Measurements from ENCODE around the gene PRKAB1. TPM values are rescaled to one million over a fixed set of nuclear protein-coding genes. Genes with fewer than 3 reads are reported as not detected.
"Not testable (repeated sequence)": the region's sequence is repeated elsewhere in the genome, so short reads cannot be mapped to it uniquely, and the experiment has no call there.

PRKAB1 gene, protein sequence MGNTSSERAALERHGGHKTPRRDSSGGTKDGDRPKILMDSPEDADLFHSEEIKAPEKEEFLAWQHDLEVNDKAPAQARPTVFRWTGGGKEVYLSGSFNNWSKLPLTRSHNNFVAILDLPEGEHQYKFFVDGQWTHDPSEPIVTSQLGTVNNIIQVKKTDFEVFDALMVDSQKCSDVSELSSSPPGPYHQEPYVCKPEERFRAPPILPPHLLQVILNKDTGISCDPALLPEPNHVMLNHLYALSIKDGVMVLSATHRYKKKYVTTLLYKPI
- total RNA-seq, result 10 to 100 TPM; 18.2 to 63.7 TPM

GRCh38 chr12:119667577-119668323 is at the start of gene PRKAB1:
PRKAB1 (plus strand) TSS chr12:119668133; CDS start chr12:119668245, 112 bp downstream.
- Mint-ChIP-seq H3K36me3 (peaks cover 32 to 36% of the 10 kb centered on the region in 2 donors), H3K9me3 (peaks cover 0 to 4% of the 10 kb centered on the region in 2 donors), H3K27ac (peak within 1 kb of the TSS; percentile 94 to 100)
- DNase-seq (ENCODE audit: low spot score in 2 of 2) (peak; percentile 94 to 98), ATAC-seq (peak; percentile 94 to 96)

DNA sequence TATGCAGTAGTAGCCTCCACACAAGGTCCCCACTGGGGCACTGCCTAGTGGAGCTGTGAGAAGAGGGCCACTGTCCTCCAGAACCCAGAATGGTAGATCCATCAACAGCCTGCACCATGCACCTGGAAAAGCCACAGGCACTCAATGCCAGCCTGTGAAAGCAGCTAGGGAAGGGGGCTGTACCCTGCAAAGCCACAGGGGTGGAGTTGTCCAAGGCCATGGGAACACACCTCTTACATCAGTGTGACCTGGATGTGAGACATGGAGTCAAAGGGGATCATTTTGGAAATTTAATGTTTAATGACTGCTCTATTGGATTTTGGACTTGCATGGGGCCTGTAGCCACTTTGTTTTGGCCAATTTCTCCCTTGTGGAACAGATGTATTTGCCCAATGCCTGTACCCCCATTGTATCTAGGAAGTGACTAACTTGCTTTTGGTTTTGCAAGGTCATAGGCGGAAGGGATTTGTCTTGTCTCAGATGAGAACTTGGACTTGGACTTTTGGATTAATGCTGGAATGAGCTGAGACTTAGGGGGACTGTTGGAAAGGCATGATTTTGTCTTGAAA is 49.5 kb upstream of the PRKAB1 start:
- H3K36me3 Mint-ChIP-seq, result peaks cover 5 to 15% of the 10 kb centered on the region in 2 donors
- not testable (repeated sequence) for H3K27ac Mint-ChIP-seq; ATAC-seq; DNase-seq (ENCODE audit: low spot score in 2 of 2); H3K9me3 Mint-ChIP-seq

- H3K9me3 Mint-ChIP-seq, result peaks cover 5 to 9% of the 10 kb centered on the region in 2 donors
Measured at GRCh38 chr12:119620490-119620889, 47.4 kb upstream of the PRKAB1 start.

GRCh38 chr12:119621878-119622277 is 46.1 kb upstream of the PRKAB1 start:
- Mint-ChIP-seq H3K27ac (no peak overlapping the region), H3K9me3 (peaks cover 5 to 9% of the 10 kb centered on the region in 2 donors), H3K36me3 (peaks cover 5 to 15% of the 10 kb centered on the region in 2 donors)
- DNase-seq (ENCODE audit: low spot score in 2 of 2) (no peak), ATAC-seq (peak in 1 of 2 donors; percentile 87)

More at GRCh38 chr12:119620490-119620889, 47.4 kb upstream of the PRKAB1 start:
- ATAC-seq, result no peak
- Mint-ChIP-seq H3K36me3 (peaks cover 5 to 15% of the 10 kb centered on the region in 2 donors), H3K27ac (no peak overlapping the region)
- no peak for DNase-seq (ENCODE audit: low spot score in 2 of 2)

- no peaks in the 10 kb centered on the region for H3K9me3 Mint-ChIP-seq
Measured at GRCh38 chr12:119624966-119625365, 43.0 kb upstream of the PRKAB1 start.

GRCh38 chr12:119627019-119627643 is 40.8 kb upstream of the PRKAB1 start:
- DNase-seq (ENCODE audit: low spot score in 2 of 2), result no peak
- no peaks in the 10 kb centered on the region for H3K36me3 Mint-ChIP-seq
- H3K27ac Mint-ChIP-seq, result no peak overlapping the region
- H3K9me3 Mint-ChIP-seq, result no peaks in the 10 kb centered on the region
- no peak for ATAC-seq

More at GRCh38 chr12:119624966-119625365, 43.0 kb upstream of the PRKAB1 start:
- H3K36me3 Mint-ChIP-seq, result no peaks in the 10 kb centered on the region
- DNase-seq (ENCODE audit: low spot score in 2 of 2), result no peak
- no peak overlapping the region for H3K27ac Mint-ChIP-seq
- ATAC-seq, result no peak

- no peak overlapping the region for H3K27ac Mint-ChIP-seq
- H3K9me3 Mint-ChIP-seq, result no peaks in the 10 kb centered on the region
- no peaks in the 10 kb centered on the region for H3K36me3 Mint-ChIP-seq
- DNase-seq (ENCODE audit: low spot score in 2 of 2), result no peak
- no peak for ATAC-seq
Measured at GRCh38 chr12:119627686-119628085, 40.2 kb upstream of the PRKAB1 start.

GRCh38 chr12:119630223-119630780 is 37.6 kb upstream of the PRKAB1 start:
- Mint-ChIP-seq H3K27ac (no peak overlapping the region), H3K36me3 (no peaks in the 10 kb centered on the region), H3K9me3 (no peaks in the 10 kb centered on the region)
- DNase-seq (ENCODE audit: low spot score in 2 of 2) (no peak), ATAC-seq (no peak)

DNA sequence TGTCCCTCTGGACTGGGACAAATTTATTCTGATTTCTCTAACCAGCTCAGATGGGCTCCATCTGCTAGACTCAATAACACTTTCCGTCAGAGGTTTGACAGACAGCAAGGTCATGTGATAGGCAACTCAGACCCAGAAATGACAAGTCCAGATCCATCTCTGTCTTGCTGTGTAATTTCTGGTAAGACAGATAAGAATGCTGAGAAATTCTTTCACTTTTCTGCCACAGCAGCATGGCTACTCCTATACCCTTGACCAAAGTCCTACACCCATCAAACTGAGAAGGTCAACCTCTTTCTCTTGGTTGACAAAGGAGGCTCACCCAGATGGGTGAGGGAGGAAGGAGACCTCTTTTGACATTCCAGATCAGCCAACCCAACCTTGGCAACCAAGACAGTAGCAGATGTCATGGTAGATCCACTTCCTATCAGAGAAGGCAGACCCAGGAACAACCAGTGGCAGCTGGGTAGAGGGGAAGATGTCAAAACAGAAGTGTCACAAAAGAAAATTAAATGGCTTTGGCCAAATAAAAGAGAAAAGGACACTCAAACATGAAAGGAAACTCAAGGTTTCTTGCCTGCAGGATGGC is 36.9 kb upstream of the PRKAB1 start:
- H3K9me3 Mint-ChIP-seq, result no peaks in the 10 kb centered on the region
- no peak for DNase-seq (ENCODE audit: low spot score in 2 of 2)
- H3K27ac Mint-ChIP-seq, result no peak overlapping the region
- ATAC-seq, result no peak
- no peaks in the 10 kb centered on the region for H3K36me3 Mint-ChIP-seq

DNA sequence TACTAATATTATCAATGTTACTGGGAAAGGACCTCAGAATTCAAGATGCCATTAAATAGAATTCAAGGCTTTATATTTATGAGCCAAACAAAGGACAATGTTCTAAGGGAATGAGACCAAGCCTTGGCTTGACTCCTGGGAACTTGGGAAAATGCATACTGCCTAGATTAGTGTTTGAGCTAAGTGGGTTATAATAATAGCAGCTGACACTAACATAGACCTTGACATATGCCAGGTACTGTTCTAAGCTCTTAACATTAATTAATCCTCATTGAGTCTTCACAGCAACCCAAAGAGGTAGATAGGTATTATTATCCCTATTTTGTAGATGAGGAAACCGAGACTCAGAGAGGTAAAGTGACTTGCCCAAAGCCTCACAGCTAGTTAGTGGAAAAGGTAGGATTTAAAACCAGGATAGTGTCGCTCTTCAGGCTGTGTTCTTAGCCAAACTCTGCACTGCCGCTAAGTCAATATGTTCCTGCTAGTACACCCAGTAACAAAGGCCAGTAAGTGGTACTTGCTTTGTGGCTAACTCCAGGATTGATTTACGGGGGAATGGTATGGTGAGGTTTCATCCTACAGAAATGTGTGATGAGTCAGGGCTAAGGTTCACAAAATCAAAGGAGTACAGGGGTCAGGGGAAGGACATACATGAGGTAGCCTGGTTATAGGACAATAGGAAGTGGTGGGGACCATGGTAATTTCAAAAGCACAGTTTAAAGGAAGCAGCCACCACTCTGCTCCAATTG is 35.8 kb upstream of the PRKAB1 start:
- no peak for ATAC-seq
- Mint-ChIP-seq H3K36me3 (no peaks in the 10 kb centered on the region), H3K9me3 (no peaks in the 10 kb centered on the region), H3K27ac (no peak overlapping the region)
- DNase-seq (ENCODE audit: low spot score in 2 of 2), result no peak

DNA sequence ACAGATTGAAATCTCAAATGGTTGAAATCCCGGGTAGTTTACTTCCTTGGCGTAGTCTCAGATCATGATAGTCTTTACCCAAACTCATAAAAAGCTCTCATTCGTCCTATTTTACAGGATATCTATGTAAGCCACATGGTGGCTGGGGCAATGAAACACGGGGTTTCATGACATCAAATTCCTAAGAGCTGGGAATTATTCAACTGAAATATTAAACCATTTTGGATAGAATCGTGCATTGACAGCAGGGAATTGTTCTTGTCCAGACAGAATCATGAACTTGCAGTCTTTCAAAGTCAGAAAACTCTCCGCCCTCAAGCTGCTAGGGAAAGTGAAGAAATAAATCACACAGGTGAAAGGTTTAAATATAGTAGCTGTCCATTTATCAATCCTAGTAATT is 33.2 kb upstream of the PRKAB1 start:
- Mint-ChIP-seq H3K36me3 (no peaks in the 10 kb centered on the region), H3K9me3 (no peaks in the 10 kb centered on the region), H3K27ac (no peak overlapping the region)
- ATAC-seq (no peak), DNase-seq (ENCODE audit: low spot score in 2 of 2) (no peak)

DNA sequence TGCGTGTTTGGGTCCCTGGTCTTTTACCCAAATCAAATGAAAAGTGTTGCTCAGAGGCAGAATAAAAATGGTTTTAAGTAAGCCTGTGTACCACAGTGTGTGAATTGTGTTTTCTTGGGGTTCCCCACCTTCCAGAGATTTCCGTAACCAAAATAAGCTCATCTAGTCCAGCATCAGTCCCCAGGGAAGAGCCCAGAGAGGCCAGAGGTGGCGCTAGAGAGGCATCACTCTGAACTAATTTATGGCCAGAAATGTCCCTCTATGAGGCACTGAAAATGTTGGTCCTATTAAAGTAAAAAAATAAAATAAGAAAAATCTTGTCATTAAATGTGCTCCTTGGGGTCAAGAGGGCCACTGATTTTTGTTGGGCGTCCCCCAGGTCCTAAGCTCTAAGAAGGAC is 24.9 kb upstream of the PRKAB1 start:
- ATAC-seq (no peak), DNase-seq (ENCODE audit: low spot score in 2 of 2) (no peak)
- Mint-ChIP-seq H3K36me3 (no peaks in the 10 kb centered on the region), H3K27ac (no peak overlapping the region), H3K9me3 (peaks cover 0 to 6% of the 10 kb centered on the region in 2 donors)

GRCh38 chr12:119644930-119645329 is 23.0 kb upstream of the PRKAB1 start:
- H3K9me3 Mint-ChIP-seq, result peaks cover 0 to 6% of the 10 kb centered on the region in 2 donors
- no peak for ATAC-seq
- no peak for DNase-seq (ENCODE audit: low spot score in 2 of 2)
- no peak overlapping the region for H3K27ac Mint-ChIP-seq
- no peaks in the 10 kb centered on the region for H3K36me3 Mint-ChIP-seq

DNA sequence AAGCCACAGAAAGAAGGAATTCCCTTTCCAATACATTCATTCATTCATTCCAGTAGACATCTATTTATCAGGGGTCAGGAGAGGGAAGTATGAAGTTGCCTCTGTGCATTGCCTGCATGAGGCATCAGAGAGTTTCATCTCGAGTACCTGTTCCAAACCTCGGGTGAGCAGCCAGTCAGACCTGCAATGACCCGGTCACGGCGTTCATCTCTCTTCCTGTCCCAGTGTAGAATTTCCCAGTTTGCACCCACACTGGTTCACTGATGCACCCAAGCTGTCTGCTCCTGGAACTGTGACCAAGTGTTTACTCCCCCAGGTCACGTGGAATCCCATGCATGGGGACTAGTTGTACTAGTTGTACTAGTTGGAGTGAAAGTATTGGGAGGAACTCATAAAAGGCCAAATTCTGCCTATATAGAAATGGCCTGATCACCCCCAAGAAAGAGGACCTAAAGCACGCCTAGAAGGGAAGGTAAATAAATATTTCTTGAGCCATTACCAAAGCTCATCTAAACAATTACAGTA is 22.3 kb upstream of the PRKAB1 start:
- Mint-ChIP-seq H3K36me3 (no peaks in the 10 kb centered on the region), H3K9me3 (peaks cover 0 to 6% of the 10 kb centered on the region in 2 donors), H3K27ac (no peak overlapping the region)
- DNase-seq (ENCODE audit: low spot score in 2 of 2) (no peak), ATAC-seq (no peak)

DNA sequence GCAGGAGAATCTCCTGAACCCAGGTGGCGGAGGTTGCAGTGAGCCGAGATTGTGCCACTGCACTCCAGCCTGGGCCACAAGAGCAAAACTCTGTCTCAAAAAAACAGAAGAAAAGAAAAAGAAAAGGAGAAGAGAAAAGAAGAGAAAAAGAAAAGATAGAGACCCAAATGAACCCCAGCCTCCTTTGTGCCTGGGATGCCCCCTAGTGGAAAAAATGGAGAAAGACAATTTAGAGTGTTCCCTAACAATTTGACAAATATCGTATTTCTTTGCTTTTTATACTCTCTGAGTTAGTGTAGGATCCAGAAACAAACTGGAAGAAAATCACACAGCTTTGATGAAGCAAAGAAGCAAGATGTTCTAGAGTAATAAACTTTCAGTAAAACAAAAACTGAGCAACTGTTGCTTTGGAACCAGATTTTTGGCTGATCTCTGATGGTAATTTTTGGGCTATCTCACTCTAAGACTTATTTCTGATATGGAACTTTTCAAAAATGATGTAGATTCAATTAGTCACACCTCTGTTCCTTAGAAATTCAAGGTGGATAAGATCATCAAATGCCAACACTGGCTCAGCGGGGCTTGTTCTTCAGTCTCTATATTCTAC is 18.6 kb upstream of the PRKAB1 start:
- ATAC-seq, result no peak
- Mint-ChIP-seq H3K9me3 (peaks cover 0 to 17% of the 10 kb centered on the region in 2 donors), H3K27ac (no peak overlapping the region), H3K36me3 (peaks cover 5 to 10% of the 10 kb centered on the region in 2 donors)
- no peak for DNase-seq (ENCODE audit: low spot score in 2 of 2)

All from activated naive CD4-positive, alpha-beta T cell treated with anti-CD3 and anti-CD28 coated beads, Interleukin-2, amount 50 U/mL, for 72 hours (primary cell).